ENCODE data around the gene HPS5. TPM values are rescaled to one million over a fixed set of nuclear protein-coding genes. Genes with fewer than 3 reads are reported as not detected.

HPS5 gene
- total RNA-seq, 1 experiment from 2014 or later, result 39.2 TPM

DNA sequence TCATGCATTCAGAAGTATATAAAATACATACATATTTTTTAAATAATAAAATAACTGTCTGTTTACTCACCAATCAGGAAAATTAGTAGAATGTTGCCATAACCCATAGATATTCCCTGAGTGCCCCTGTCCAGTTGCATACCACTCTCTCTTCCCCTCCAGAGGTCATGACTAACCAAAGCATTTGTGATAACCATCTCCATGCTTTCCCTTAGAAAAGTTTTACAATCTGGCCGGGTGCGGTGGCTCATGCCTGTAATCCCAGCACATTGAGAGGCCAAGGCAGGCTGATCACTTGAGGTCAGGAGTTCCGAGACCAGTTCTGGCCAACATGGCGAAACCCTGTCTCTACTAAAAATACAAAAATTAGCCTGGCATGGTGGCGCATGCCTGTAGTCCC, 39.2 kb upstream of the HPS5 start:
- H3K4me3 ChIP-seq, result no peak overlapping the region
- no peak for TF ChIP-seq CTCF (conservative IDR thresholded peaks at IDR 0.05)
- TF ChIP-seq EZH2 (IDR thresholded peaks at IDR 0.05; ENCODE audit: low read depth), result no peak
- ChIA-PET CTCF (no interaction called here), POLR2A (ENCODE audit: unreplicated experiment) (no interaction called here)
- H3K36me3 ChIP-seq (ENCODE audit: low read depth), result peaks cover 38% of the 10 kb centered on the region
- H3K4me1 ChIP-seq (replicated peaks; ENCODE audit: insufficient read depth), result no peaks in the 10 kb centered on the region
- no TSS peak for BruUV-seq (replicated peaks)
- H3K9me2 ChIP-seq (ENCODE audit: insufficient read depth), result no peaks in the 10 kb centered on the region
- intact Hi-C loops (cut with micrococcal nuclease; ENCODE audit: unreplicated experiment), result loop anchor here (5.0 kb wide), 1 partner anchor 41 kb away; no protein-coding TSS in a partner anchor
- H3K27me3 ChIP-seq (ENCODE audit: insufficient read depth, low read depth), result no peaks in the 10 kb centered on the region
- H3K4me2 ChIP-seq, result no peak overlapping the region
- H3K27ac ChIP-seq, result no peak overlapping the region
- H3K9me3 ChIP-seq (ENCODE audit: insufficient read depth, low read depth), result no peaks in the 10 kb centered on the region
- H2AFZ ChIP-seq, result no peak overlapping the region
- no peak for DNase-seq
- no peaks in the 10 kb centered on the region for H3K79me2 ChIP-seq (ENCODE audit: low read depth)
- no peaks in the 10 kb centered on the region; the same call in 1 of the 2 replicates for H4K20me1 ChIP-seq (ENCODE audit: insufficient read depth)
- peaks cover 26% of the 10 kb centered on the region for H3F3A ChIP-seq (ENCODE audit: insufficient read depth, low read depth)

GRCh38 chr11:18358646-18359045, 36.7 kb upstream of the HPS5 start:
- Histone ChIP-seq H3K27ac (no peak overlapping the region), H3K9me3 (ENCODE audit: insufficient read depth, low read depth) (no peaks in the 10 kb centered on the region), H3K4me2 (no peak overlapping the region), H3K9me2 (ENCODE audit: insufficient read depth) (no peaks in the 10 kb centered on the region), H2AFZ (no peak overlapping the region), H4K20me1 (ENCODE audit: insufficient read depth) (no peaks in the 10 kb centered on the region), H3K4me3 (no peak overlapping the region), H3F3A (ENCODE audit: insufficient read depth, low read depth) (peaks cover 26% of the 10 kb centered on the region), H3K79me2 (ENCODE audit: low read depth) (no peaks in the 10 kb centered on the region), H3K27me3 (ENCODE audit: insufficient read depth, low read depth) (no peaks in the 10 kb centered on the region), H3K36me3 (ENCODE audit: low read depth) (peaks cover 35% of the 10 kb centered on the region), H3K4me1 (replicated peaks; ENCODE audit: insufficient read depth) (no peaks in the 10 kb centered on the region)
- intact Hi-C loops (cut with micrococcal nuclease; ENCODE audit: unreplicated experiment), result no loop called here
- TF ChIP-seq CTCF (conservative IDR thresholded peaks at IDR 0.05) (no peak), EZH2 (IDR thresholded peaks at IDR 0.05; ENCODE audit: low read depth) (no peak)
- BruUV-seq (replicated peaks), result no TSS peak
- DNase-seq, result no peak
- POLR2A ChIA-PET (ENCODE audit: unreplicated experiment), result no interaction called here
- CTCF ChIA-PET, result no interaction called here

GRCh38 chr11:18352581-18352980, 30.6 kb upstream of the HPS5 start:
- DNase-seq, result no peak
- intact Hi-C loops (cut with micrococcal nuclease; ENCODE audit: unreplicated experiment), result no loop called here
- no peak overlapping the region for H2AFZ ChIP-seq
- H3K79me2 ChIP-seq (ENCODE audit: low read depth), result no peaks in the 10 kb centered on the region
- no peaks in the 10 kb centered on the region for H3K9me2 ChIP-seq (ENCODE audit: insufficient read depth)
- H3F3A ChIP-seq (ENCODE audit: insufficient read depth, low read depth), result peaks cover 22% of the 10 kb centered on the region; the same call in 1 of the 2 replicates
- H4K20me1 ChIP-seq (ENCODE audit: insufficient read depth), result no peaks in the 10 kb centered on the region
- POLR2A ChIA-PET (ENCODE audit: unreplicated experiment), result no interaction called here
- BruUV-seq (replicated peaks), result no TSS peak
- TF ChIP-seq CTCF (conservative IDR thresholded peaks at IDR 0.05) (no peak), EZH2 (IDR thresholded peaks at IDR 0.05; ENCODE audit: low read depth) (no peak)
- H3K27ac ChIP-seq, result no peak overlapping the region
- H3K4me1 ChIP-seq (replicated peaks; ENCODE audit: insufficient read depth), result no peaks in the 10 kb centered on the region
- H3K4me2 ChIP-seq, result no peak overlapping the region
- H3K4me3 ChIP-seq, result no peak overlapping the region
- peaks cover 40% of the 10 kb centered on the region for H3K36me3 ChIP-seq (ENCODE audit: low read depth)
- H3K27me3 ChIP-seq (ENCODE audit: insufficient read depth, low read depth), result no peaks in the 10 kb centered on the region
- H3K9me3 ChIP-seq (ENCODE audit: insufficient read depth, low read depth), result no peaks in the 10 kb centered on the region
- CTCF ChIA-PET, result no interaction called here

Measured in PC-9 (cell line).